GM12875 (cell line): ENCODE measurements around the gene SORBS1.

Source experiments
- H3K4me3 ChIP-seq: one replicate; pipeline ENCODE4 v1.5.1; 2011; ENCODE audit warnings: low read depth, low read length, control low read depth
- TF ChIP-seq, protein P1 (sequence below): IDR thresholded peaks from 2 replicates; pipeline ENCODE4 v1.5.1; 2011; ENCODE audit warnings: low read depth, mild to moderate bottlenecking, control low read depth, inconsistent platforms, low read length, moderate library complexity, borderline replicate concordance; ENCODE audit not compliant: insufficient read depth

The SORBS1 gene

GRCh38 chr10:95321554-95322301, 239.4 kb downstream of the SORBS1 start:
- TF ChIP-seq, protein P1, sequence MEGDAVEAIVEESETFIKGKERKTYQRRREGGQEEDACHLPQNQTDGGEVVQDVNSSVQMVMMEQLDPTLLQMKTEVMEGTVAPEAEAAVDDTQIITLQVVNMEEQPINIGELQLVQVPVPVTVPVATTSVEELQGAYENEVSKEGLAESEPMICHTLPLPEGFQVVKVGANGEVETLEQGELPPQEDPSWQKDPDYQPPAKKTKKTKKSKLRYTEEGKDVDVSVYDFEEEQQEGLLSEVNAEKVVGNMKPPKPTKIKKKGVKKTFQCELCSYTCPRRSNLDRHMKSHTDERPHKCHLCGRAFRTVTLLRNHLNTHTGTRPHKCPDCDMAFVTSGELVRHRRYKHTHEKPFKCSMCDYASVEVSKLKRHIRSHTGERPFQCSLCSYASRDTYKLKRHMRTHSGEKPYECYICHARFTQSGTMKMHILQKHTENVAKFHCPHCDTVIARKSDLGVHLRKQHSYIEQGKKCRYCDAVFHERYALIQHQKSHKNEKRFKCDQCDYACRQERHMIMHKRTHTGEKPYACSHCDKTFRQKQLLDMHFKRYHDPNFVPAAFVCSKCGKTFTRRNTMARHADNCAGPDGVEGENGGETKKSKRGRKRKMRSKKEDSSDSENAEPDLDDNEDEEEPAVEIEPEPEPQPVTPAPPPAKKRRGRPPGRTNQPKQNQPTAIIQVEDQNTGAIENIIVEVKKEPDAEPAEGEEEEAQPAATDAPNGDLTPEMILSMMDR: no peak
- no peak overlapping the region for H3K4me3 ChIP-seq

DNA sequence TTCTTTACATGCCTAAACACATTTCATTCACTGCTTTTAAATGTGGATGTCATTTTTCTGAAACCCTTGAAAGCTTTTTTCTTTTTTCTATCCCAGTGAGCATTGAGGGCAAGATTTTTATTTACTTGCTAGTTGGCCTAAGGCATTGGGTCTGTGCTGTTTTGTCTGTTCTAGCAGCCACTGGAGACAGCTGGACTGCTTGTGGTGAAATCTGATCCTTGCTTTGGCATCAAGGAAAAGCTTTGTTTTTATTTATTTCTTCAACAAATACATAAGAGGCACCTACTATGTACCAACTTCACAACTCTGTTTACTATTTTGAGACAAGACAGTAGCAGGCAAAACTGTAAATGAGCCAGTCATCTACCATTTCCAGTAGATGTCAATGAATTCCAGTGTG, 241.9 kb downstream of the SORBS1 start:
- TF ChIP-seq, protein P1: no peak
- no peak overlapping the region for H3K4me3 ChIP-seq

DNA sequence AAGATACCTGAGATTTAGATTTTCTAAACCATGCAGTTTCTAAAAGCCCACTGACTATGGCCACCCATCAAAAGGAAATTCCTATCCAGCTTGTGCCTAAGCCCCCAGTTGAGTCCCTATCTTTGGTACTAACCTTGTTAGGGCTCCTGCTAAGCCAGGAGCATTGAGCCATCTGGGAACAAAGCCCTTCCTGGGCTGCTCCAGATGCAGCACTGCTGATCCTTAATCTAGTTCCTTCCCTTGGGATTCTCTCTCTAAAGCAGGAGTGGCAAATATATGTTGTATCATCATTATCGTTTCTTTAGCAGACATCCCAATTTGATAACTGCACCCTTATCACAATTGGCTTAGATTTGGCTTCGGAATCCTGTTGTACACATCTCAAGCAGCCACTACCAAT, 245.7 kb downstream of the SORBS1 start:
- H3K4me3 ChIP-seq: no peak overlapping the region
- TF ChIP-seq, protein P1: no peak

- TF ChIP-seq, protein P1: no peak
- no peak overlapping the region for H3K4me3 ChIP-seq
Measured at GRCh38 chr10:95314192-95314918, 246.8 kb downstream of the SORBS1 start.

DNA sequence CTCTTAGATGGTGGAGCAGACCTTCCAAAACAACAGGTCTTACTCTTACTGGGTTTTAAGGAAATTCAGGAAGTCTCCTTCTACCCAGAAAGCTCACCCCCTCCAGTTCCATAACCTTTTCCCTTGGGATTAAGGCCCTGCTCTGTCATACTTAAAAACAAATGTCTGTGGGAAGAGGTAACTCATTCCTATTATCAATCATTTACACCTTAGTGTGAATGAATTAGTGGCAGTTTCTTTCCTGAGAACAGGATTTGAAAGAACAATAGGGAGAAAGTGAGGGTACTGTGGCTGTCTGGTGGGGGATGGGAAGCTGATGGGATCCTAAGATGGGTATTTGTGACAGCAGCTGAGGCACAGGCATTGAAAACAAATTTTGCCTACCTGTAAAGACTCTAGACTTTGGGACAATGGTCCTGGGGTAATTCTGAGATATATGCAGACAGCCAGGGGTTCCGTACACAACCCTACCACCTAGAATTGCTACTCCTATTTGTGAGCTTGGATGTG, 248.1 kb downstream of the SORBS1 start:
- TF ChIP-seq, protein P1: no peak
- H3K4me3 ChIP-seq: no peak overlapping the region

- no peak overlapping the region for H3K4me3 ChIP-seq
- TF ChIP-seq, protein P1: no peak
Measured at GRCh38 chr10:95312257-95312656, 248.9 kb downstream of the SORBS1 start.
